ENCODE data around the gene NRCAM. TPM values are rescaled to one million over a fixed set of nuclear protein-coding genes. Genes with fewer than 3 reads are reported as not detected.

NRCAM gene
- total RNA-seq, 1 experiment from 2014 or later, result 1.1 TPM

DNA sequence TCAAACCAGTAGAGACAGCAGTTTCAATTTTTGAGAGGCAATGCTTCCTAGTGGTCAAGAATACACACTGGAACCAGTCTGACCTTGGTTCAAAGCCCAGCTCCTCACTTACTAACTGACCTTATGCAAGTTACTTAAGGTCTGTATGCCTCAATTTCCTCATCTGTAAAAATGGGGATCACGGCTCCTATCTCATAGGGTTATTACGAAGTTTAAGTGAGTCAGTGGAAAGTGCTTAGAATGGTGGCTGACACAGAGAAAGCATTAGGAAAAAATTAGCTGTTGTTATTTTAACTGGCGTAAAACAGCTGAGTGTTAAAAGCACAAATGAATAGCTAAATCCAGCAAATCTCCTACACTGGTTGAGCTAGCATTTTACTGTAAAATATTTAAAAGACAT lies 163.7 kb downstream of the NRCAM start:
- DNase-seq (ENCODE audit: unreplicated experiment), result no peak
- no TSS peak for BruUV-seq (replicated peaks)
- Mint-ChIP-seq H3K4me3 (ENCODE audit: unreplicated experiment) (no peak overlapping the region), H3K4me1 (ENCODE audit: insufficient read depth, unreplicated experiment) (no peaks in the 10 kb centered on the region), H3K27me3 (ENCODE audit: insufficient read depth, unreplicated experiment) (no peaks in the 10 kb centered on the region), H3K36me3 (ENCODE audit: insufficient read depth, unreplicated experiment) (no peaks in the 10 kb centered on the region), H3K27ac (ENCODE audit: low read depth, unreplicated experiment) (no peak overlapping the region), H3K9me3 (ENCODE audit: unreplicated experiment) (no peaks in the 10 kb centered on the region)
- intact Hi-C loops (cut with micrococcal nuclease), result no loop called here
- ChIA-PET CTCF (interaction anchor here (0.5 to 0.7 kb wide), 2 partner anchors 10 to 26 kb away, joined by 3 to 4 read pairs; no protein-coding TSS in a partner anchor), POLR2A (no interaction called here)
- no peak for TF ChIP-seq CTCF (IDR thresholded peaks at IDR 0.05; ENCODE audit: unreplicated experiment)

DNA sequence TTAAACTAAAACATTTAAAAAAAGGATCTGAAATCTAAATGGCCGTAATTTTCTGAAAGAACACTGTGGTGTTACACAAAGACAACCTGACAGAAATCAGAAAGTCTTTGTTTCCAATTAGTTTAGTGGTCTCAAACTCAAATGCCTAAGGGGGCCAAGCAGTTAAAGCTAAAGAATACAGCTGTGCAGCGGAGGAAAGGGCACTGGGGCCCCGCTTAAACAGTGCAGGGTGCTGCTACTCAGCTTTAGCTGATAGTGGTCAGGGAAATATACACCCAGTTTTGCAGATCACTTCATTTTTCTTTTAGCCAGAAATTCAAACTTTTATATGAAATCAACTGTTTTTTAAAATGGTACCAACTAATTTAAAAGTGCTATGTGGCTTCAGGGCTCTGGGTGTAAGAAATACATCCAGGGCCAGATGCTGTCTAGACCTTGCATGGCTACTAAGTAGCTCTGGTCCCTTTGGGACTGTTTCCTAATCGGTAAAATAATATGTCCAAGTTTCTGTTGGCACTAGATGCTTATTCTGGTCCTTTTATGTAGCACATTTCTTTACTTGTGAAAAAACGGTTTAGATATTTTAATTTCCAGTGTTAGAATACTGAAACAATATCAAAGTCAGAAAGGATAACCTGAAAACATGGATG lies 164.3 kb downstream of the NRCAM start:
- ChIA-PET CTCF (interaction anchor here (0.5 to 0.7 kb wide), 2 partner anchors 10 to 25 kb away, joined by 3 to 4 read pairs; no protein-coding TSS in a partner anchor), POLR2A (no interaction called here)
- Mint-ChIP-seq H3K4me1 (ENCODE audit: insufficient read depth, unreplicated experiment) (no peaks in the 10 kb centered on the region), H3K36me3 (ENCODE audit: insufficient read depth, unreplicated experiment) (no peaks in the 10 kb centered on the region), H3K27me3 (ENCODE audit: insufficient read depth, unreplicated experiment) (no peaks in the 10 kb centered on the region), H3K27ac (ENCODE audit: low read depth, unreplicated experiment) (no peak overlapping the region), H3K4me3 (ENCODE audit: unreplicated experiment) (no peak overlapping the region), H3K9me3 (ENCODE audit: unreplicated experiment) (no peaks in the 10 kb centered on the region)
- DNase-seq (ENCODE audit: unreplicated experiment), result no peak
- BruUV-seq (replicated peaks), result no TSS peak
- TF ChIP-seq CTCF (IDR thresholded peaks at IDR 0.05; ENCODE audit: unreplicated experiment), result no peak
- intact Hi-C loops (cut with micrococcal nuclease), result no loop called here

GRCh38 chr7:108291152-108291508 lies 165.1 kb downstream of the NRCAM start:
- no peak for TF ChIP-seq CTCF (IDR thresholded peaks at IDR 0.05; ENCODE audit: unreplicated experiment)
- Mint-ChIP-seq H3K4me3 (ENCODE audit: unreplicated experiment) (no peak overlapping the region), H3K36me3 (ENCODE audit: insufficient read depth, unreplicated experiment) (no peaks in the 10 kb centered on the region), H3K9me3 (ENCODE audit: unreplicated experiment) (no peaks in the 10 kb centered on the region), H3K27me3 (ENCODE audit: insufficient read depth, unreplicated experiment) (no peaks in the 10 kb centered on the region), H3K27ac (ENCODE audit: low read depth, unreplicated experiment) (no peak overlapping the region), H3K4me1 (ENCODE audit: insufficient read depth, unreplicated experiment) (no peaks in the 10 kb centered on the region)
- DNase-seq (ENCODE audit: unreplicated experiment), result no peak
- CTCF ChIA-PET, result interaction anchor here (0.6 kb wide), 1 partner anchor 266 kb away, joined by 3 read pairs; no protein-coding TSS in a partner anchor
- POLR2A ChIA-PET, result interaction anchor here (0.6 kb wide), 1 partner anchor 67 kb away, joined by 3 read pairs; no protein-coding TSS in a partner anchor
- BruUV-seq (replicated peaks), result no TSS peak
- intact Hi-C loops (cut with micrococcal nuclease), result no loop called here

- Mint-ChIP-seq H3K36me3 (ENCODE audit: insufficient read depth, unreplicated experiment) (no peaks in the 10 kb centered on the region), H3K27ac (ENCODE audit: low read depth, unreplicated experiment) (no peak overlapping the region), H3K9me3 (ENCODE audit: unreplicated experiment) (no peaks in the 10 kb centered on the region), H3K27me3 (ENCODE audit: insufficient read depth, unreplicated experiment) (no peaks in the 10 kb centered on the region), H3K4me1 (ENCODE audit: insufficient read depth, unreplicated experiment) (no peaks in the 10 kb centered on the region), H3K4me3 (ENCODE audit: unreplicated experiment) (no peak overlapping the region)
- BruUV-seq (replicated peaks), result no TSS peak
- ChIA-PET POLR2A (interaction anchor here (0.6 to 1.0 kb wide), 3 partner anchors 24 to 206 kb away, joined by 3 read pairs; no protein-coding TSS in a partner anchor), CTCF (interaction anchor here (0.6 kb wide), 1 partner anchor 266 kb away, joined by 3 read pairs; no protein-coding TSS in a partner anchor)
- intact Hi-C loops (cut with micrococcal nuclease), result no loop called here
- DNase-seq (ENCODE audit: unreplicated experiment), result no peak
- TF ChIP-seq CTCF (IDR thresholded peaks at IDR 0.05; ENCODE audit: unreplicated experiment), result no peak
Measured at GRCh38 chr7:108290459-108291151, 165.6 kb downstream of the NRCAM start.

All from MCF 10A (cell line).